ENCODE data around the gene PCSK1. TPM values are rescaled to one million over a fixed set of nuclear protein-coding genes. Genes with fewer than 3 reads are reported as not detected.

The PCSK1 gene
- total and polyA plus RNA-seq, 2 of the 8 experiments (the other 6 are each of a cell fraction or from before 2014, with no cell fraction given): 1.3 to 3.2 TPM

DNA sequence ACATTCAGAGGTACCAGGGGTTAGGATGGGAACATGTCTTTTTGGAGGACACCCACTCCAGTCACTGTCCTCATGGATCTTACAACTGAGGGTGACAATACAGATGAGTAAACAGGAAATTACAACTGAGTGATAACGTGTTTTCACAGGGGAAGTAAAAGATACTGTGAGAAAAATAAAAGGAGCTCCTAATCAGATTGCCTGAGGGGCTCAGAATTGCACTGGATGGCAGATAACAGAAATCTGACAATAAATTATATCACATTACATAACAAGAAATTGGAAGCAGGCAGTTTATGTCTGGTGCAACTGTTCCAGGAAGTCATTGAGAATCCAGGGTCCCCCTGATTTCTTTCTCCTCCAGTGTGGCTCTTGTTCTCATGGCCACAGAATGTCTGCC, 40.1 kb upstream of the PCSK1 start:
- Histone ChIP-seq H3K9me3 (ENCODE audit: insufficient read depth in 2 of 2, low read depth in 1 of 2, low read length in 1 of 2) (no peaks in the 10 kb centered on the region), H4K5ac (ENCODE audit: insufficient read length, low read depth, low read length) (no peak overlapping the region), H3K9ac (replicated peaks in 1 of 4; ENCODE audit: extremely low read depth in 1 of 4, low read depth in 3 of 4, low read length in 3 of 4) (no peak overlapping the region), H4K20me1 (replicated peaks in 1 of 2; ENCODE audit: control insufficient read depth in 1 of 2, insufficient read depth in 2 of 2, low read length in 2 of 2) (no peaks in the 10 kb centered on the region), H3K79me2 (ENCODE audit: control insufficient read depth in 1 of 2, insufficient read depth in 2 of 2, low read length in 2 of 2) (no peaks in the 10 kb centered on the region), H4K91ac (replicated peaks; ENCODE audit: insufficient read length, low read length) (no peak overlapping the region), H3K4ac (replicated peaks; ENCODE audit: insufficient read length, low read depth, low read length) (no peak overlapping the region), H3K23me2 (ENCODE audit: low read depth, low read length) (no peaks in the 10 kb centered on the region; the same call in 1 of the 2 replicates), H2BK12ac (ENCODE audit: low read depth, low read length) (no peak overlapping the region), H4K8ac (ENCODE audit: extremely low read depth, insufficient read depth, low read length) (no peak overlapping the region), H3K14ac (ENCODE audit: insufficient read length) (no peak overlapping the region), H3K79me1 (ENCODE audit: low read depth, low read length) (no peaks in the 10 kb centered on the region), H2BK15ac (ENCODE audit: low read length) (no peak overlapping the region), H3K27me3 (replicated peaks in 1 of 4; ENCODE audit: control insufficient read depth in 3 of 4, extremely low read depth in 1 of 4, insufficient read depth in 3 of 4, low read length in 3 of 4) (no peaks in the 10 kb centered on the region), H2BK5ac (ENCODE audit: low read depth, low read length) (no peak overlapping the region), H3K36me3 (ENCODE audit: control insufficient read depth in 2 of 4, insufficient read depth in 4 of 4, low read length in 3 of 4) (no peaks in the 10 kb centered on the region), H3K18ac (ENCODE audit: extremely low read depth, low read length) (no peak overlapping the region), H3K56ac (replicated peaks; ENCODE audit: insufficient read length, low read depth, low read length) (no peak overlapping the region), H3K4me3 (ENCODE audit: extremely low read depth in 1 of 4, insufficient read depth in 2 of 4, low read depth in 3 of 4, low read length in 4 of 4) (no peak overlapping the region), H3K23ac (ENCODE audit: insufficient read length) (no peak overlapping the region), H3K4me2 (ENCODE audit: insufficient read depth in 1 of 2, low read depth in 2 of 2, low read length in 2 of 2) (no peak overlapping the region), H2AK5ac (ENCODE audit: low read depth, low read length) (no peak overlapping the region), H3K4me1 (replicated peaks in 1 of 4; ENCODE audit: control insufficient read depth in 3 of 4, insufficient read depth in 4 of 4, low read length in 3 of 4) (no peaks in the 10 kb centered on the region), H2BK20ac (ENCODE audit: low read length) (no peak overlapping the region), H2AFZ (ENCODE audit: low read length) (no peak overlapping the region), H2BK120ac (replicated peaks; ENCODE audit: low read depth, low read length) (no peak overlapping the region), H3K27ac (ENCODE audit: low read depth, low read length) (no peak overlapping the region)
- 88% methylated on average over 1 of the region's 1 CpG; no CpG with 5 or more reads in 1 of the 2 experiments for WGBS, 2 experiments (ENCODE audit: extremely low coverage in 1 of 2, insufficient coverage in 1 of 2, insufficient read length in 1 of 2, insufficient replicate concordance in 2 of 2, low coverage in 1 of 2, low lambda C conversion rate in 2 of 2, missing lambda C conversion rate in 1 of 2)
- ChIA-PET POLR2A (ENCODE audit: partially characterized antibody) (no interaction called here), CTCF (ENCODE audit: partially characterized antibody) (no interaction called here)
- DNase-seq (ENCODE audit: low read depth in 1 of 2, low spot score in 2 of 2): no peak
- no peak for FAIRE-seq
- TF ChIP-seq SIRT6 (IDR thresholded peaks at IDR 0.05; ENCODE audit: low read length): no peak
- no peak for TF ChIP-seq CTBP2 (IDR thresholded peaks at IDR 0.05; ENCODE audit: borderline replicate concordance, insufficient read depth, insufficient read length, low read length)
- TF ChIP-seq TAF1 (IDR thresholded peaks at IDR 0.05; ENCODE audit: low read depth, low read length): no peak
- no peak for TF ChIP-seq TEAD4 (IDR thresholded peaks at IDR 0.05; ENCODE audit: low read depth, low read length)
- TF ChIP-seq RAD21 (IDR thresholded peaks at IDR 0.05 in 1 of 2, conservative IDR thresholded peaks at IDR 0.05 in 1 of 2; ENCODE audit: low read depth in 2 of 2, low read length in 2 of 2): no peak
- no peak for TF ChIP-seq YY1 (IDR thresholded peaks at IDR 0.05; ENCODE audit: low read depth, low read length)
- TF ChIP-seq, protein P1, sequence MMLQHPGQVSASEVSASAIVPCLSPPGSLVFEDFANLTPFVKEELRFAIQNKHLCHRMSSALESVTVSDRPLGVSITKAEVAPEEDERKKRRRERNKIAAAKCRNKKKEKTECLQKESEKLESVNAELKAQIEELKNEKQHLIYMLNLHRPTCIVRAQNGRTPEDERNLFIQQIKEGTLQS (IDR thresholded peaks at IDR 0.05; ENCODE audit: insufficient read depth, low read depth, low read length): no peak
- no peak for TF ChIP-seq POU5F1 (IDR thresholded peaks at IDR 0.05; ENCODE audit: low read depth, low read length)
- TF ChIP-seq, protein P2, sequence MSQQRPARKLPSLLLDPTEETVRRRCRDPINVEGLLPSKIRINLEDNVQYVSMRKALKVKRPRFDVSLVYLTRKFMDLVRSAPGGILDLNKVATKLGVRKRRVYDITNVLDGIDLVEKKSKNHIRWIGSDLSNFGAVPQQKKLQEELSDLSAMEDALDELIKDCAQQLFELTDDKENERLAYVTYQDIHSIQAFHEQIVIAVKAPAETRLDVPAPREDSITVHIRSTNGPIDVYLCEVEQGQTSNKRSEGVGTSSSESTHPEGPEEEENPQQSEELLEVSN (IDR thresholded peaks at IDR 0.05): no peak
- TF ChIP-seq PHF8 (conservative IDR thresholded peaks at IDR 0.05; ENCODE audit: low read depth, low read length): no peak
- no peak for TF ChIP-seq SIX5 (IDR thresholded peaks at IDR 0.05; ENCODE audit: low read depth, low read length)
- no peak for TF ChIP-seq RBBP5 (IDR thresholded peaks at IDR 0.05; ENCODE audit: borderline replicate concordance, low read depth, low read length)
- no peak for TF ChIP-seq HDAC2 (IDR thresholded peaks at IDR 0.05; ENCODE audit: borderline replicate concordance in 1 of 2, low read depth in 2 of 2, low read length in 2 of 2)

Data from H1 (cell line).